ENCODE data around the gene MARCHF9.

The MARCHF9 gene

DNA sequence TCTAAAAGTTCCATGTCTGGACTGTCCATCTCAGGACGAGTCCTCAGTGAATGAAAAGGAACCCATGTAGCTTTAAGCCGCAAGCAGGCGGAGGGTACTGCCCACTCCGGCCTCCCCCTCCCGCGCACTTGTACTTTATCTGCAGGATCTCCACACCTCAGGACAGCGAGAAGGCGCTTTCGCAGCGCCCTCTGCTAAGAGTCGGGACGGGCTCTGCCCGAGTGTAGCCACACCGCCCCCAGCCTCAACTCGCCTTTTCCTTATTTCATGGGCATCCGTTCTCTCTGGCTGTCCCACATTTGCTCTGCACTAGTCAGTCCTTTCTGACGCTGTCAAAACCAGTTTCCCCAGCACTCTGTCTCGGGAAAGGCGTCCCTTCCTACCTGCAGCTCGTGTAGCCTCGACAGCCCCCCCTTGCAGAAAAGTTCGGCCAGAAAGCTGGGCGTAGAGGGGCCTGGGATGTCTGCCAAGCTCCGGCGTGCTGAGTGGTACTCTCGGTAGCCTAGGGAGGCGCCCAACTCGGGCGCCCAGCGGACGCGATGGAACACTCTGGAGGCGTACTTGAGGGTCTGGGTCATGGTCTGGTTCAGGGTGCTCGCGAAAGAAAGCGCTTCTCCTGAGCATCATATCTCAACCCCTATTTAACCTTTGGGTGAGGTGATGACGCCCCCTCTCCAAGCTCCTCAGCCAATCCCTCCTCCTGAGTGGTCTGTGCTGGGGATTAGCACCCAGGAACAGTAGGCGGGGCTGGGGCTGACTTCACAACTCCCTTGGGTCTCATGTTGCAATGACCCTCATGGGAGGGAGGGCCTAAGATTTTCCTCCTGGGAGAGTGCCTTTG is 11.8 kb downstream of the MARCHF9 start, which contains the start of gene CYP27B1:
Gene CYP27B1, minus strand, starts transcription at position 615 of the 841 bp plus-strand sequence. Its CDS starts 37 bp downstream, at position 578.
- no peak for TF ChIP-seq EZH2phosphoT487 (conservative IDR thresholded peaks at IDR 0.05; ENCODE audit: low read length)
- TF ChIP-seq, protein P1, sequence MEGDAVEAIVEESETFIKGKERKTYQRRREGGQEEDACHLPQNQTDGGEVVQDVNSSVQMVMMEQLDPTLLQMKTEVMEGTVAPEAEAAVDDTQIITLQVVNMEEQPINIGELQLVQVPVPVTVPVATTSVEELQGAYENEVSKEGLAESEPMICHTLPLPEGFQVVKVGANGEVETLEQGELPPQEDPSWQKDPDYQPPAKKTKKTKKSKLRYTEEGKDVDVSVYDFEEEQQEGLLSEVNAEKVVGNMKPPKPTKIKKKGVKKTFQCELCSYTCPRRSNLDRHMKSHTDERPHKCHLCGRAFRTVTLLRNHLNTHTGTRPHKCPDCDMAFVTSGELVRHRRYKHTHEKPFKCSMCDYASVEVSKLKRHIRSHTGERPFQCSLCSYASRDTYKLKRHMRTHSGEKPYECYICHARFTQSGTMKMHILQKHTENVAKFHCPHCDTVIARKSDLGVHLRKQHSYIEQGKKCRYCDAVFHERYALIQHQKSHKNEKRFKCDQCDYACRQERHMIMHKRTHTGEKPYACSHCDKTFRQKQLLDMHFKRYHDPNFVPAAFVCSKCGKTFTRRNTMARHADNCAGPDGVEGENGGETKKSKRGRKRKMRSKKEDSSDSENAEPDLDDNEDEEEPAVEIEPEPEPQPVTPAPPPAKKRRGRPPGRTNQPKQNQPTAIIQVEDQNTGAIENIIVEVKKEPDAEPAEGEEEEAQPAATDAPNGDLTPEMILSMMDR (IDR thresholded peaks at IDR 0.05; ENCODE audit: insufficient read depth, low read length, poor library complexity, severe bottlenecking) = no peak
- H3K4me3 ChIP-seq (ENCODE audit: insufficient read depth, low read length, poor library complexity, severe bottlenecking) = no peak within 1 kb of the TSS

GRCh38 chr12:57767305-57767698 is 12.4 kb downstream of the MARCHF9 start:
- no peaks in the 10 kb centered on the region for H3K9me2 ChIP-seq (replicated peaks; ENCODE audit: insufficient read depth, low read length)
- H3K9me3 ChIP-seq (ENCODE audit: insufficient read depth, low read length) = no peaks in the 10 kb centered on the region
- no peaks in the 10 kb centered on the region for H3K79me2 ChIP-seq (ENCODE audit: insufficient read depth, low read length)
- no peak overlapping the region for H3K4me2 ChIP-seq (ENCODE audit: low read depth, low read length, poor library complexity, severe bottlenecking)
- H3K27me3 ChIP-seq (ENCODE audit: low read length) = no peaks in the 10 kb centered on the region
- no peak overlapping the region for H3K9ac ChIP-seq (ENCODE audit: low read length)
- no peak overlapping the region for H3K27ac ChIP-seq (ENCODE audit: low read depth, low read length)
- H4K20me1 ChIP-seq (ENCODE audit: low read depth, low read length) = no peaks in the 10 kb centered on the region
- TF ChIP-seq, protein P1 (IDR thresholded peaks at IDR 0.05; ENCODE audit: insufficient read depth, low read length, poor library complexity, severe bottlenecking) = no peak
- TF ChIP-seq EZH2phosphoT487 (conservative IDR thresholded peaks at IDR 0.05; ENCODE audit: low read length) = no peak
- H3F3A ChIP-seq (ENCODE audit: insufficient read depth) = no peaks in the 10 kb centered on the region
- H3K36me3 ChIP-seq (ENCODE audit: low read length) = no peaks in the 10 kb centered on the region
- H2AFZ ChIP-seq (ENCODE audit: low read depth, low read length, severe bottlenecking) = no peak overlapping the region
- H3K4me3 ChIP-seq (ENCODE audit: insufficient read depth, low read length, poor library complexity, severe bottlenecking) = no peak overlapping the region

More for the DNA sequence above, 11.8 kb downstream of the MARCHF9 start, which contains the start of gene CYP27B1:
- no peaks in the 10 kb centered on the region for H3K9me3 ChIP-seq (ENCODE audit: insufficient read depth, low read length)
- no peak within 1 kb of the TSS for H3K9ac ChIP-seq (ENCODE audit: low read length)
- no peaks in the 10 kb centered on the region for H4K20me1 ChIP-seq (ENCODE audit: low read depth, low read length)
- no peaks in the 10 kb centered on the region for H3K9me2 ChIP-seq (replicated peaks; ENCODE audit: insufficient read depth, low read length)
- H3K4me2 ChIP-seq (ENCODE audit: low read depth, low read length, poor library complexity, severe bottlenecking) = no peak within 1 kb of the TSS
- no peaks in the 10 kb centered on the region for H3K79me2 ChIP-seq (ENCODE audit: insufficient read depth, low read length)
- no peaks in the 10 kb centered on the region for H3K27me3 ChIP-seq (ENCODE audit: low read length)
- H3K36me3 ChIP-seq (ENCODE audit: low read length) = no peaks in the 10 kb centered on the region
- H3K27ac ChIP-seq (ENCODE audit: low read depth, low read length) = no peak within 1 kb of the TSS
- H2AFZ ChIP-seq (ENCODE audit: low read depth, low read length, severe bottlenecking) = no peak within 1 kb of the TSS
- no peaks in the 10 kb centered on the region for H3F3A ChIP-seq (ENCODE audit: insufficient read depth)

GRCh38 chr12:57767876-57768275 is 13.0 kb downstream of the MARCHF9 start:
- Histone ChIP-seq H4K20me1 (ENCODE audit: low read depth, low read length) (no peaks in the 10 kb centered on the region), H3K27me3 (ENCODE audit: low read length) (no peaks in the 10 kb centered on the region), H3K4me3 (ENCODE audit: insufficient read depth, low read length, poor library complexity, severe bottlenecking) (no peak overlapping the region), H3K9me2 (replicated peaks; ENCODE audit: insufficient read depth, low read length) (no peaks in the 10 kb centered on the region), H2AFZ (ENCODE audit: low read depth, low read length, severe bottlenecking) (no peak overlapping the region), H3K4me2 (ENCODE audit: low read depth, low read length, poor library complexity, severe bottlenecking) (no peak overlapping the region), H3K9ac (ENCODE audit: low read length) (no peak overlapping the region), H3K79me2 (ENCODE audit: insufficient read depth, low read length) (no peaks in the 10 kb centered on the region), H3K36me3 (ENCODE audit: low read length) (no peaks in the 10 kb centered on the region), H3K9me3 (ENCODE audit: insufficient read depth, low read length) (no peaks in the 10 kb centered on the region), H3F3A (ENCODE audit: insufficient read depth) (no peaks in the 10 kb centered on the region), H3K27ac (ENCODE audit: low read depth, low read length) (no peak overlapping the region)
- TF ChIP-seq EZH2phosphoT487 (conservative IDR thresholded peaks at IDR 0.05; ENCODE audit: low read length) = no peak
- TF ChIP-seq, protein P1 (IDR thresholded peaks at IDR 0.05; ENCODE audit: insufficient read depth, low read length, poor library complexity, severe bottlenecking) = no peak
